HFFc6 (cell line): ENCODE data around the gene GSK3A. TPM values are rescaled to one million over a fixed set of nuclear protein-coding genes. Genes with fewer than 3 reads are reported as not detected.

Source experiments
- DNase-seq: peaks from one replicate; pipeline ENCODE4 v3.0.0-alpha.2; 2018
- H3K27ac Mint-ChIP-seq: 2 replicates; pipeline ENCODE4 v1.8.0; 2020; ENCODE audit warnings: mild to moderate bottlenecking, mixed read lengths
- H3K27me3 Mint-ChIP-seq: 2 replicates; pipeline ENCODE4 v1.8.0; 2021; ENCODE audit warnings: mild to moderate bottlenecking, moderate library complexity, mixed read lengths; ENCODE audit not compliant: insufficient read depth
- H3K36me3 Mint-ChIP-seq: 2 replicates; pipeline ENCODE4 v1.8.0; 2021; ENCODE audit warnings: low read depth, mixed read lengths
- H3K4me1 Mint-ChIP-seq: 2 replicates; pipeline ENCODE4 v1.8.0; 2020; ENCODE audit warnings: low read depth, mixed read lengths
- H3K4me3 Mint-ChIP-seq: 2 replicates; pipeline ENCODE4 v1.8.0; 2020; ENCODE audit warnings: mild to moderate bottlenecking, moderate library complexity, mixed read lengths
- H3K9me3 Mint-ChIP-seq: 2 replicates; pipeline ENCODE4 v1.8.0; 2020; ENCODE audit warnings: mild to moderate bottlenecking, mixed read lengths
- total RNA-seq, 6 experiments: library from RNA; stranded (reverse); fragmentation: NEBNext Ultra II Directional; extraction: Animal tissue kit (Norgen Biotek cat#: 25700); gene quantifications; 2 replicates in 1 of 6; 3 replicates in 5 of 6; pipeline ENCODE4 v1.2.3, GENCODE V29; 2021
- TF ChIP-seq, protein P1 (sequence below): fragments of 200-600 bp; sonication (generic); IDR thresholded peaks from 2 replicates; pipeline ENCODE4 v1.5.0; 2021; ENCODE audit warnings: antibody characterized with exemption, mild to moderate bottlenecking

The GSK3A gene
- total RNA-seq, 6 experiments from 2014 or later: 36.3 to 45.5 (median 43.1) TPM

DNA sequence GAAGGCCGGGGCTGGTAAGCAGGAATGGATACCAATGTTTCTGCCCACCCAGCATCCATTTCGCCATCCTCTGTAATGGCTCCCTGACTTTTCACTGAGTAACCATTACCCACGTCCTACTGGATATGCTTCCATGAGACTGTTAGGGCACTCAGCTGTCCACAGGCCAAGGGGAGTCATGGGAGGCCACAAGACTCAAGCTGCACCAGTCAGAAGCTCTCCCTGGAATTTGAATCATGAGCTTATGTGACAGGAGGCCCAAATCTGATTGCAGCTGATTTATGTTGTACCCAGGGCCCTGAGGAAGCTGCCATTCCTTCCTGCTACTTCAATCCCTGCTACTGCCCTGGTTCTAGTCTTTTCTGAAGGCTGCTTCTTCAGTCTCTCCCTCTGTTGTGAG lies 53.3 kb downstream of the GSK3A start:
- H3K27ac Mint-ChIP-seq: no peak overlapping the region
- H3K4me1 Mint-ChIP-seq: peaks cover 47% of the 10 kb centered on the region
- DNase-seq: no peak
- H3K36me3 Mint-ChIP-seq: peaks cover 17% of the 10 kb centered on the region
- no peak overlapping the region for H3K4me3 Mint-ChIP-seq
- TF ChIP-seq, protein P1, sequence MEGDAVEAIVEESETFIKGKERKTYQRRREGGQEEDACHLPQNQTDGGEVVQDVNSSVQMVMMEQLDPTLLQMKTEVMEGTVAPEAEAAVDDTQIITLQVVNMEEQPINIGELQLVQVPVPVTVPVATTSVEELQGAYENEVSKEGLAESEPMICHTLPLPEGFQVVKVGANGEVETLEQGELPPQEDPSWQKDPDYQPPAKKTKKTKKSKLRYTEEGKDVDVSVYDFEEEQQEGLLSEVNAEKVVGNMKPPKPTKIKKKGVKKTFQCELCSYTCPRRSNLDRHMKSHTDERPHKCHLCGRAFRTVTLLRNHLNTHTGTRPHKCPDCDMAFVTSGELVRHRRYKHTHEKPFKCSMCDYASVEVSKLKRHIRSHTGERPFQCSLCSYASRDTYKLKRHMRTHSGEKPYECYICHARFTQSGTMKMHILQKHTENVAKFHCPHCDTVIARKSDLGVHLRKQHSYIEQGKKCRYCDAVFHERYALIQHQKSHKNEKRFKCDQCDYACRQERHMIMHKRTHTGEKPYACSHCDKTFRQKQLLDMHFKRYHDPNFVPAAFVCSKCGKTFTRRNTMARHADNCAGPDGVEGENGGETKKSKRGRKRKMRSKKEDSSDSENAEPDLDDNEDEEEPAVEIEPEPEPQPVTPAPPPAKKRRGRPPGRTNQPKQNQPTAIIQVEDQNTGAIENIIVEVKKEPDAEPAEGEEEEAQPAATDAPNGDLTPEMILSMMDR: no peak
- H3K9me3 Mint-ChIP-seq: peaks cover 5% of the 10 kb centered on the region; the same call in 1 of the 2 replicates
- peaks cover 5% of the 10 kb centered on the region for H3K27me3 Mint-ChIP-seq

DNA sequence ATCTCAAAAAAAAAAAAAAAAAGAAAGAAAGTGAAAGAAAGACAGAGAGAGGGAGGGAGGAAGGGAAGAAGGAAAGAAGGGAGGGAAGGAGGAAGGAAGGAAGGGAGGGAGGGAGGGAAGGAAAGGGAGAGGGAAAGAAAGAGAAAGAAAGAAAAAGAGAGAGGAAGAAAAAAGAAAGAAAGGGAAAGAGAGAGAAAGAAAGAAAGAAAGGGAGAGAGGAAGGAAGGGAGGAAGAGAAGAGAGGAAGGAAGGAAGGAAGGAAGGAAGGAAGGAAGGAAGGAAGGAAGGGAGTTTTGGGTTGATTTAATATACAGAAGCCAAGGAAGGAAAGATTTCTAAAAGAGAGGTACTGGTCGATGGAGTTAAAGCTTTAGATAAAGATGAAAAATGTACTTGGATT lies 53.7 kb downstream of the GSK3A start:
- Mint-ChIP-seq H3K4me1 (peaks cover 46% of the 10 kb centered on the region), H3K27me3 (peaks cover 2% of the 10 kb centered on the region), H3K9me3 (peaks cover under 1% of the 10 kb centered on the region; the same call in 1 of the 2 replicates), H3K4me3 (no peak overlapping the region), H3K36me3 (peaks cover 12% of the 10 kb centered on the region), H3K27ac (no peak overlapping the region)
- no peak for DNase-seq
- TF ChIP-seq, protein P1: no peak

DNA sequence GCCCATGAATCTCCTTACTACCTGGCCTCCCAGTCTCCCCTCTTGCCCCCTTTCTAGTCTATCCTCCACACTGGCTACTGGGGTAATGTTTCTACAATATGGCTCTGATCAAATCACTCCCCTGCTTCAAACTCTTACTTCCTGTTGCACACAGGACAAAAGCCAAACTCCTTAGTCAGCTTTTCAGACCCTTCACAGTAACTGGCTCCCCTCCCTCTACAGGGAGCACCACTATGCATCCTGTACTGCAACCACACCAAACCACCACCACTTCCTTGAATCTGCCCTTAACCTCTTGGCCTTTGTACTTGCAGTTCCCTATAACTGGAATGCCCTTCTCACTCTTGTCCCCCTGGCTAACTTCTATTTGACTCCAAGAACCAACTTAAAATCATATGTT lies 57.1 kb downstream of the GSK3A start:
- no peak for DNase-seq
- Mint-ChIP-seq H3K27me3 (peaks cover 2% of the 10 kb centered on the region), H3K36me3 (no peaks in the 10 kb centered on the region), H3K9me3 (no peaks in the 10 kb centered on the region), H3K4me3 (peak overlapping the region; percentile 4; the same call in 1 of the 2 replicates), H3K4me1 (peaks cover 32% of the 10 kb centered on the region), H3K27ac (peak overlapping the region; percentile 80)
- TF ChIP-seq, protein P1: no peak

- peaks cover 29% of the 10 kb centered on the region for H3K4me1 Mint-ChIP-seq
- peak overlapping the region; percentile 6; the same call in 1 of the 2 replicates for H3K4me3 Mint-ChIP-seq
- TF ChIP-seq, protein P1: peak; percentile 100
These were observed 58.0 kb downstream of the GSK3A start for GRCh38 chr19:42184401-42184861.

More at GRCh38 chr19:42184401-42184861, 58.0 kb downstream of the GSK3A start:
- Mint-ChIP-seq H3K27ac (peak overlapping the region; percentile 80), H3K36me3 (no peaks in the 10 kb centered on the region), H3K27me3 (peaks cover 7% of the 10 kb centered on the region), H3K9me3 (no peaks in the 10 kb centered on the region)
- peak; percentile 93 for DNase-seq

Other genes starting within 250 kb of the GSK3A start
- gene ATP1A3, start 248.4 kb downstream of the GSK3A start, total RNA-seq: under 1 TPM in 4 of 6 experiments, not detected in 2; 0.10 to 0.66 (median 0.33) TPM
- gene GRIK5, start 172.4 kb downstream of the GSK3A start, total RNA-seq: under 1 TPM in 5 of 6 experiments, not detected in 1; 0.07 to 0.19 (median 0.13) TPM
- 10 to 100 TPM; 14.0 to 16.5 (median 15.1) TPM for gene ZNF574, start 166.4 kb downstream of the GSK3A start, total RNA-seq
- gene POU2F2, start 110.2 kb downstream of the GSK3A start, total RNA-seq: 10 to 100 TPM in 1 of 6 experiments, 1 to 10 TPM in 5; 6.4 to 11.0 (median 7.8) TPM
- gene DEDD2, start 24.9 kb downstream of the GSK3A start, total RNA-seq: 10 to 100 TPM; 19.2 to 24.9 (median 20.2) TPM
- gene ZNF526, start 22.3 kb downstream of the GSK3A start, total RNA-seq: 10 to 100 TPM; 14.0 to 18.2 (median 16.1) TPM
- gene ERF, start 12.5 kb upstream of the GSK3A start, total RNA-seq: 10 to 100 TPM; 74.7 to 87.8 (median 78.8) TPM
- 10 to 100 TPM; 67.6 to 75.4 (median 73.7) TPM for gene CIC, start 26.6 kb upstream of the GSK3A start, total RNA-seq
- gene PRR19, start 59.5 kb upstream of the GSK3A start, total RNA-seq: 1 to 10 TPM in 1 of 6 experiments, under 1 TPM in 5; 0.67 to 2.0 (median 0.86) TPM
- 10 to 100 TPM; 32.3 to 43.5 (median 40.7) TPM for gene PAFAH1B3, start 60.0 kb upstream of the GSK3A start, total RNA-seq
- gene TMEM145, start 70.7 kb upstream of the GSK3A start, total RNA-seq: under 1 TPM; 0.12 to 0.47 (median 0.34) TPM
- gene MEGF8, start 83.0 kb upstream of the GSK3A start, total RNA-seq: 10 to 100 TPM; 17.7 to 23.6 (median 18.8) TPM
- under 1 TPM; 0.48 to 0.80 (median 0.68) TPM for gene CNFN, start 147.7 kb upstream of the GSK3A start, total RNA-seq
- 1 to 10 TPM; 4.7 to 9.2 (median 7.1) TPM for gene LIPE, start 184.8 kb upstream of the GSK3A start, total RNA-seq
- not detected for gene CXCL17, start 200.3 kb upstream of the GSK3A start, total RNA-seq